HG03039 (cell line): ENCODE results near the gene ING4.
"Not testable (repeated sequence)": the region's sequence is repeated elsewhere in the genome, so short reads cannot be mapped to it uniquely, and the experiment has no call there.

Source experiments
- ATAC-seq: cut with Tn5 transposase; IDR thresholded peaks from one replicate; pipeline ENCODE4 v1.9.1; 2021; ENCODE audit warnings: mild to moderate bottlenecking, moderate library complexity; ENCODE audit not compliant: unreplicated experiment

ING4 gene

GRCh38 chr12:6662906-6663742 lies at the start of gene ING4:
ING4 (minus strand) TSS chr12:6663119; CDS start chr12:6663101, 18 bp downstream.
- ATAC-seq, result peak; percentile 92

DNA sequence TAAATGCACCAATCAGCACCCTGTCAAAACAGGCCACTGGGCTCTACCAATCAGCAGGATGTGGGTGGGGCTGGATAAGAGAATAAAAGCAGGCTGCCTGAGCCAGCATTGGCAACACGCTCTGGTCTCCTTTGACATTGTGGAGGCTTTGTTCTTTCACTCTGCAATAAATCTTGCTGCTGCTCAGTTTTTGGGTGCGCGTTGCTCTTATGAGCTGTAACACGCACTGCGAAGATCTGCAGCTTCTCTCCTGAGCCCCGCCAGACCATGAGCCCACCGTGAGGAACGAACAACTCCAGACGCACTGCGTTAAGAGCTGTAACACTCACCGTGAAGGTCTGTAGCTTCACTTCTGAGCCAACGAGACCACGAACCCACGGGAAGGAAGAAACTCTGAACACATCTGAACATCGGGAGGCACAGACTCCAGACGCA lies 46.1 kb upstream of the ING4 start:
- no peak for ATAC-seq

- ATAC-seq, result not testable (repeated sequence)
Measured at GRCh38 chr12:6708351-6708750, 45.4 kb upstream of the ING4 start.

GRCh38 chr12:6703631-6704030 lies 40.7 kb upstream of the ING4 start:
- ATAC-seq, result no peak

DNA sequence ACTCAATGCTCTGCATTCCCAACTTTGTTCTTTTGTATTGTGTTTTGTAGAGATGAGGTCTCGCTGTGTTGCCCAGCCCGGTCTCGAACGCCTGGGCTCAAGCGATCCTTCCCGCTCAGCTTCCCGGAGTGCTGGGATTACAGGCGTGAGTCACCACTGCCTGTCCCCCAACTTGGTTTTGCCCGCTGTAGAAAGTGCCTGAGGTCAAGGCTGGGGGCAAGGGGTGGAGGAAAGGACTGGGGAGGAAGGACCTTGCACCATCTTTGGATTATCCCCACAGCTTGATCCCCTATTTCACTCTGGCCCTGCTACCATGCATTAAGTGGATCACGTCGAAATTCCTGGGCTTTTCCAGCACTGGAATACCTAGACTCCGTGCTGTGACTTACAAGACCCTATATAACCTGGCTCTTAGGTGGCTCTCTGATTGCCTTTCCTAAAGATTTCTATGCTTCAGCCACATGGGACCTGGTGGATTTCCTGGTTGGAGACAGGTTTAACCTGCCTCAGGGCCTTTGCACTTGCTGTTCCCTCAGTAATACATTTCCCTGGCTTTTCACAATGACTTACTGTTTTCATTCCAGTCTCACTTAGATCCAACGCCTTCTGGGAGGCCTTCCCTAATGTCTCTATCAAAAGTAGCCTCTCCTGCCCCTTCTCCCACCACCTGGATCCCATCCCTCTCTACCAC lies 38.3 kb upstream of the ING4 start:
- no peak for ATAC-seq

- ATAC-seq, result no peak
Measured at GRCh38 chr12:6700646-6701051, 37.7 kb upstream of the ING4 start, which contains the start of gene PIANP. PIANP (minus strand) TSS chr12:6700815; CDS start chr12:6698061, 2,754 bp downstream.

DNA sequence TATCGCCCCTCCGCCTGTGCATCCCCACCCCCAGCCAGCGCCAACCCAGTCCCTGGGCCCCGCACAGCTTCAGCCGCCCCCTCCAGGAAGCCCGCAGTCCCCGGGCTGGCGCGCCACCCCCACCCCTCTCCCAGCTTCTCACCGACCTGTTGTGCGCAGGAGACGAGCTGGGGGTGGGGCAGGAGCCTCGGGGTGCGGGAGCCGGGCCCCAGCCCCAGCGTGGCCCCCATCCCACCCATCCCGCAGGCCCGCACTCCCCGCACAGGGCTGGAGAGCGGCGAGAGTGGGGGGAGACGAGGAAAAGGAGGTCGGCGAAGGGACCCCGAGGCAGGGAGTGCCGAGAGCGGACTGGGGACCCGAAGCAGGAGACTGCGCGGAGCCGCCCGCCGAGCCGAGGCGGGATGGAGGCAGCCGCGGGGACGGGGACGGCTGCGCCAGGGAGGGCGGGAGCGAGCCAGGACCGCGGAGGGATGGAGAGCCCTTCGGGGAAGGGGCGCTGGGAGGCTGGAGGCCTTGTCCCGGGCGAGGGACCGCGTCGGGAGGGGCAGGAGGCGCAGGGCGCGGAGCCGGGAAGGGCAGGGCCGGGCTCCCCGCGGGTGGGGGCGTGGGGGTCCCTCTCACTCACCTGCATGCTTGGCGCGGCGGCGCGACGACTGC lies 37.2 kb upstream of the ING4 start:
- no peak for ATAC-seq

- no peak for ATAC-seq
Measured at GRCh38 chr12:6699259-6699988, 36.5 kb upstream of the ING4 start.

GRCh38 chr12:6698352-6699046 lies 35.6 kb upstream of the ING4 start:
- no peak for ATAC-seq

GRCh38 chr12:6697584-6698351 lies 34.8 kb upstream of the ING4 start:
- ATAC-seq, result no peak

DNA sequence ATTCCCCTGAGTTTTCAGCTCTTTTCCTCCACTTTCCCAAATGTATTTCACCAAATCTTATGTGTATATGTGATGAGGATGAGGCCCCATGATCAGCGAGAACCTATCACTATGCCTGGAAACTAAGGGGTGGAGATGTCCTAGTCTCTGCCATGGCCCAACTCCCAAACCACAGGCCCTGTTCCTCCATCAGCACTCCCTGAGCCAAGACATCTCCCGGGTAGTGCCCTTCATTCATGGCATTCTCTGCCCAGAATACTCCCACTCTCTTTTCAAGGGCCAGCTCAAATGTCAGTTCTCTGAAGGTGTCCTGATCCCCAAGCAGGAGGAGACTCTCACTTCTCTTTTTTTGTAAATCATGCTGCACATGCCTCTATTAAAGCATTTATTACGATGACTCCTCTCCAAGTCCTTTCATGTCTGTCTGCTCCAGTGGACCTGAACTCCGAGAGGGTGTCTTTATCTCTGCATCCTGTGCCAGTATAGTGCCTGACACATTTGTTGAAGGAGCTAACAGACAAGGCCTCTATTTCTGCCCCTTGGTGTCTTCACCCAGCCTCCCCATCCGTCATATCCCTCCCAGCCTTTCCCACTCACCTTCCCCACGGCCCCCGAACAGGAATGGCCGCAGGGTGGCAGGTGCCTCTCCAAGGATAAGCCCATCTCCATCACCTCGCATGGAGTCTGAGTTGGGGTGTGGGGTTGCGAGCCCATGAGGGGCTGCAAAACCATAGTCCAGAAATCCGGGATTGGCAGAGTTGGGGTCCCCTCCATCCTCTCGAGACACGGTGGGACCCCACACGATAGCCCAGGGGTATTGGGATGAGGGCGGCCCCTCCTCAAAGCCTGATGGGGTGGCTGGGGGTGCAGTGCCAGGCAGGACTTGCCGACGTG lies 34.0 kb upstream of the ING4 start:
- no peak for ATAC-seq

DNA sequence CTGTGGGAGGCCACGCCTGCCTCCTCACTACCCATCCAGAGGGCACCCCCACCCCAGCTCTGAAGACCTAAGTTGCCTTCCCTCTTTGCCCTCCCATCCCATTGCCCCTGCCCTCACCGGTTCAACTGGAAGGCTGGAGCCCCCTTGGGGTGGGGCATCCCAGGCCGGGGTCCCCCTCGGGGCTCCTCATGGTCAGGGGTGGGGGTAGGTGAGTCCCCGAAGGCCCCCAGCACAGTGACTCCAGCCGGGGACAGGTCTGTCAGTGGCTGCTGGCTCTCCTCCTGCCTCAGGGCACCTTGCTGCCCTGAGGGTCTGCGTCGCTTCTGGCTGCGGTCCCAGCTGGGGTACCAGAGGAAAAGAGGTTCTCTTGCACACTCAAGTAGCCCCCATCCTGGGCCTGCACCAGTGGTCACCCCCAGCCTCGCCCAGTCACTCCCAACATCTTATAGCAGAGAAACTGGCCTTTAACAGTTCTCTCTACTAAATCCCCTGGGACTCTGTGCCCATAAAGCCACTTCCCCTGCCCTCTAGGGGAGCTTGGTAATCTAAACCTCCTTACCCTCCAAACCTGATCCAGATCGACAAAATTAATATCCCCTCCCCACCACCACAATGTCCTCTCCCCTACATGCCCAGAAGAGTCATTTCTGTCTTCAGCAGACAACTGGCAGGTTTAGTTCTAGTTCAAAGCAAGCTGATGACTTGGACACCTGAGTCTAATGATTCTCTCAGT lies 32.6 kb upstream of the ING4 start:
- no peak for ATAC-seq

GRCh38 chr12:6694701-6695100 lies 31.8 kb upstream of the ING4 start:
- ATAC-seq, result no peak

GRCh38 chr12:6693832-6694355 lies 31.0 kb upstream of the ING4 start:
- ATAC-seq, result no peak

- ATAC-seq, result no peak
Measured at GRCh38 chr12:6692888-6693287, 30.0 kb upstream of the ING4 start.

- ATAC-seq, result no peak
Measured at GRCh38 chr12:6691473-6691872, 28.6 kb upstream of the ING4 start.

DNA sequence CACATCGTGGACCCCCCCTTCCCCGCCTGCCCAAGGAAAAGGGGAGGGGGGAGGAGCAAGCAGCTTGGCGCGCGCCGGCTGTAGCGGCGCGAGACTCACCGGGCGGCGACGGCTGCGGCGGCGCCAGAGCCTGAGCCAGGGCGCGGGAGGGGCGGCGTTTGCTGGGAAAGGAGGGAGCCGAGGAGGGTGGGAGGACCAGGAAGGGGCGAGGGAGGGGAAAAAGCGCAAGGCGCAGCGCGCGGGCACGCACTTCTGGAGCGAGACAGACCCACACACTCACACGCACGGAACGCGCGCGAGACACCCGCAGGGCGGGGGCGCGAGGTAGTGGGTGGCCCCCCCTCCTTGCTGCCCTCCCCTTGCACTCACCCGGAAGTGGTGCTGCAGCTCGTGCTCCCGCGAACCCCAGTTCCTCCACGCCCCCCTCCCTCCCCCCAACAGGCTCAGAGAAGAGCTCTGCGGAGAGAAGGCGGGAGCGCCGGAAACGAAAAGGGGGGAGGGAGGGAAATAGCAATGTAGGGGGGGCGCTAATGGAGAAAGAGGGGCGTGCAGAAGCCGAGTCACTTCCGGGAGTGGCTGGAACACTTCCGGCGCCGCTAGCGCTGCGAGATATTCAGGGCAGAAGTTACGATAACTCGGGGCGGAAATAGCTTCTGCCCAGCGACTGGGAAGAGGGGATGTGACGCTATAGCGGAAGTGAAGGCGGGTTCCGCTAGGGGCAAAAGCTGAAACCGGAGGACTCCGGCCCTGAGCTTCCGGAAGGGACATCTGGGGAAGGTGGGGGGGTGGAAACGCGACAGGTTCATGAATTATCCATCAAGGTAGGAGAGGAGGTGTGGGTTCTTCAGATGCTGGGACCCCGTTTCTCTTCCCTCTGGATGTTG lies 26.3 kb upstream of the ING4 start, which contains the start of gene ZNF384:
TSS of gene ZNF384 (minus strand) at position 377 of the 884 bp plus-strand sequence. CDS start 9,855 bp downstream, outside the sequence.
- peak; percentile 68 for ATAC-seq
